Glutamatergic neuron (in vitro differentiated cells): ENCODE data around the gene WDR54. TPM values are rescaled to one million over a fixed set of nuclear protein-coding genes. Genes with fewer than 3 reads are reported as not detected.

Experiments
- DNase-seq: peaks from one replicate; pipeline ENCODE4 v3.0.0; 2022
- H3K27ac Mint-ChIP-seq: one replicate; pipeline ENCODE4 v1.8.0; 2020; ENCODE audit warnings: mild to moderate bottlenecking, mixed read lengths, inconsistent platforms; ENCODE audit not compliant: unreplicated experiment
- H3K27me3 Mint-ChIP-seq: one replicate; pipeline ENCODE4 v1.8.0; 2020; ENCODE audit warnings: mild to moderate bottlenecking, moderate library complexity, mixed read lengths, inconsistent platforms; ENCODE audit not compliant: unreplicated experiment
- H3K36me3 Mint-ChIP-seq: one replicate; pipeline ENCODE4 v1.8.0; 2020; ENCODE audit warnings: mild to moderate bottlenecking, mixed read lengths, inconsistent platforms; ENCODE audit not compliant: unreplicated experiment
- H3K4me1 Mint-ChIP-seq: one replicate; pipeline ENCODE4 v1.8.0; 2020; ENCODE audit warnings: mild to moderate bottlenecking, low read depth, mixed read lengths, inconsistent platforms; ENCODE audit not compliant: unreplicated experiment
- H3K4me3 Mint-ChIP-seq: one replicate; pipeline ENCODE4 v1.8.0; 2020; ENCODE audit warnings: mild to moderate bottlenecking, mixed read lengths, inconsistent platforms; ENCODE audit not compliant: unreplicated experiment
- H3K9me3 Mint-ChIP-seq: one replicate; pipeline ENCODE4 v1.8.0; 2020; ENCODE audit warnings: mild to moderate bottlenecking, moderate library complexity, mixed read lengths, inconsistent platforms; ENCODE audit not compliant: unreplicated experiment
- CTCF ChIP-seq: fragments of 200-600 bp; sonication (generic); IDR thresholded peaks from one replicate; pipeline ENCODE4 v1.5.0; 2021; ENCODE audit not compliant: partially characterized antibody, unreplicated experiment
- long read RNA-seq: library from polyadenylated mRNA; unstranded; transcript quantifications from one replicate; pipeline ENCODE4 v2.0.0, GENCODE V29; 2020; ENCODE audit not compliant: unreplicated experiment
- total RNA-seq: library from RNA; stranded (reverse); fragmentation: NEBNext Ultra II Directional; extraction: Animal tissue kit (Norgen Biotek cat#: 25700); gene quantifications from one replicate; pipeline ENCODE4 v1.2.1, GENCODE V29; 2021; ENCODE audit not compliant: unreplicated experiment

Gene WDR54
- 29.5 TPM for total RNA-seq
- long read RNA-seq, transcript WDR54-201 (10 exons, 1,147 nt), result major isoform, 16 of 29 reads
- long read RNA-seq, partial matches to known transcripts, result 1 of 29 reads
- long read RNA-seq, other reads (novel, unspliced or antisense), result 10 of 29 reads

GRCh38 chr2:74421221-74421870 is at the start of gene WDR54, which contains the start of gene C2orf81:
Gene WDR54, plus strand, starts transcription at chr2:74421730. Its CDS starts 424 bp downstream, at chr2:74422154.
Gene C2orf81, minus strand, starts transcription at chr2:74421619. Its CDS starts 59 bp downstream, at chr2:74421560.
- Mint-ChIP-seq H3K36me3 (no peaks in the 10 kb centered on the region), H3K4me1 (peaks cover 9% of the 10 kb centered on the region), H3K27me3 (peaks cover 13% of the 10 kb centered on the region), H3K27ac (peak within 1 kb of the TSS; percentile 89), H3K9me3 (peaks cover 13% of the 10 kb centered on the region), H3K4me3 (peak within 1 kb of the TSS; percentile 100)
- peak; percentile 96 for DNase-seq
- no peak for TF ChIP-seq CTCF

- peaks cover 11% of the 10 kb centered on the region for H3K36me3 Mint-ChIP-seq
- H3K27ac Mint-ChIP-seq, result peak overlapping the region; percentile 100
- H3K9me3 Mint-ChIP-seq, result peaks cover 27% of the 10 kb centered on the region
- TF ChIP-seq CTCF, result no peak
- no peak for DNase-seq
- H3K4me1 Mint-ChIP-seq, result peaks cover 27% of the 10 kb centered on the region
- H3K27me3 Mint-ChIP-seq, result peaks cover 21% of the 10 kb centered on the region
- H3K4me3 Mint-ChIP-seq, result peak overlapping the region; percentile 98
These were observed 48.9 kb upstream of the WDR54 start for GRCh38 chr2:74372674-74373073.

- Mint-ChIP-seq H3K27ac (peak overlapping the region; percentile 100), H3K9me3 (peaks cover 24% of the 10 kb centered on the region), H3K4me1 (peaks cover 27% of the 10 kb centered on the region), H3K36me3 (peaks cover 13% of the 10 kb centered on the region), H3K27me3 (peaks cover 19% of the 10 kb centered on the region), H3K4me3 (peak overlapping the region; percentile 98)
- no peak for TF ChIP-seq CTCF
- DNase-seq, result peak; percentile 81
These were observed 48.3 kb upstream of the WDR54 start for GRCh38 chr2:74373221-74373676.

- DNase-seq, result peak; percentile 29
- peaks cover 13% of the 10 kb centered on the region for H3K36me3 Mint-ChIP-seq
- peaks cover 19% of the 10 kb centered on the region for H3K27me3 Mint-ChIP-seq
- TF ChIP-seq CTCF, result no peak
- peak overlapping the region; percentile 100 for H3K27ac Mint-ChIP-seq
- H3K9me3 Mint-ChIP-seq, result peaks cover 21% of the 10 kb centered on the region
- peak overlapping the region; percentile 98 for H3K4me3 Mint-ChIP-seq
- peaks cover 32% of the 10 kb centered on the region for H3K4me1 Mint-ChIP-seq
These were observed 47.5 kb upstream of the WDR54 start for GRCh38 chr2:74373985-74374384.
